ENCODE measurements around the gene KLK14.

The KLK14 gene

GRCh38 chr19:51086153-51086850, 3.6 kb upstream of the KLK14 start:
- DNase-seq (ENCODE audit: low read depth, low spot score) = no peak

GRCh38 chr19:51084505-51084904, 1.8 kb upstream of the KLK14 start:
- DNase-seq (ENCODE audit: low read depth, low spot score) = no peak

GRCh38 chr19:51083783-51084182, 1.1 kb upstream of the KLK14 start:
- DNase-seq (ENCODE audit: low read depth, low spot score) = no peak

GRCh38 chr19:51083181-51083580, 494 bp upstream of the KLK14 start:
- DNase-seq (ENCODE audit: low read depth, low spot score) = no peak

GRCh38 chr19:51081476-51081875, 1.2 kb downstream of the KLK14 start:
- no peak for DNase-seq (ENCODE audit: low read depth, low spot score)

- DNase-seq (ENCODE audit: low read depth, low spot score) = no peak
Measured at GRCh38 chr19:51079481-51080110, 3.1 kb downstream of the KLK14 start.

- DNase-seq (ENCODE audit: low read depth, low spot score) = no peak
Measured at GRCh38 chr19:51078731-51079130, 4.0 kb downstream of the KLK14 start.

GRCh38 chr19:51078104-51078503, 4.6 kb downstream of the KLK14 start:
- no peak for DNase-seq (ENCODE audit: low read depth, low spot score)

GRCh38 chr19:51076631-51077213, 6.0 kb downstream of the KLK14 start:
- DNase-seq (ENCODE audit: low read depth, low spot score) = no peak

GRCh38 chr19:51075998-51076397, 6.7 kb downstream of the KLK14 start:
- DNase-seq (ENCODE audit: low read depth, low spot score) = no peak

GRCh38 chr19:51071095-51071405, 11.6 kb downstream of the KLK14 start:
- no peak for DNase-seq (ENCODE audit: low read depth, low spot score)

- no peak for DNase-seq (ENCODE audit: low read depth, low spot score)
Measured at GRCh38 chr19:51070334-51071094, 12.2 kb downstream of the KLK14 start.

GRCh38 chr19:51066393-51067186, 16.1 kb downstream of the KLK14 start:
- no peak for DNase-seq (ENCODE audit: low read depth, low spot score)

- no peak for DNase-seq (ENCODE audit: low read depth, low spot score)
Measured at GRCh38 chr19:51065221-51065960, 17.3 kb downstream of the KLK14 start.

- DNase-seq (ENCODE audit: low read depth, low spot score) = no peak
Measured at GRCh38 chr19:51064534-51065220, 18.0 kb downstream of the KLK14 start, which contains the start of gene KLK13. Gene KLK13, minus strand, starts transcription at chr19:51065092. Its CDS starts 25 bp downstream, at chr19:51065067.

- no peak for DNase-seq (ENCODE audit: low read depth, low spot score)
Measured at GRCh38 chr19:51063664-51064063, 19.0 kb downstream of the KLK14 start.

GRCh38 chr19:51060973-51061372, 21.7 kb downstream of the KLK14 start:
- DNase-seq (ENCODE audit: low read depth, low spot score) = no peak

GRCh38 chr19:51060336-51060735, 22.4 kb downstream of the KLK14 start:
- DNase-seq (ENCODE audit: low read depth, low spot score) = no peak

GRCh38 chr19:51059715-51060114, 23.0 kb downstream of the KLK14 start:
- DNase-seq (ENCODE audit: low read depth, low spot score) = no peak

GRCh38 chr19:51055866-51056265, 26.8 kb downstream of the KLK14 start:
- no peak for DNase-seq (ENCODE audit: low read depth, low spot score)

GRCh38 chr19:51047031-51047335, 35.7 kb downstream of the KLK14 start:
- DNase-seq (ENCODE audit: low read depth, low spot score) = no peak

Data from astrocyte of the hippocampus (primary cell).